ENCODE results near the gene SFTPD. TPM values are rescaled to one million over a fixed set of nuclear protein-coding genes. Genes with fewer than 3 reads are reported as not detected.
"Not testable (repeated sequence)": the region's sequence is repeated elsewhere in the genome, so short reads cannot be mapped to it uniquely, and the experiment has no call there.

Gene SFTPD
- total and polyA plus RNA-seq, 9 of the 15 experiments (the other 6 are each of a cell fraction or from before 2014, with no cell fraction given), result 0.20 TPM; not detected in 8

- H3K27ac ChIP-seq (ENCODE audit: extremely low read depth, low read depth, low read length); in situ Hi-C loops (cut with MboI); H3K79me2 ChIP-seq (ENCODE audit: control insufficient read depth, insufficient read depth, low read length); FAIRE-seq; H3K4me1 ChIP-seq (replicated peaks in 1 of 2; ENCODE audit: control insufficient read depth in 2 of 2, insufficient read depth in 2 of 2, low read length in 2 of 2); H3K27me3 ChIP-seq (ENCODE audit: control insufficient read depth in 2 of 2, insufficient read depth in 2 of 2, low read length in 2 of 2); intact Hi-C loops (cut with micrococcal nuclease); CTCF ChIA-PET (ENCODE audit: low intra/inter-chr PET ratio); H3K36me3 ChIP-seq (ENCODE audit: control insufficient read depth, insufficient read depth, low read length); DNase-seq (ENCODE audit: extremely low read depth in 1 of 4, low spot score in 3 of 4); H3K4me3 ChIP-seq; BruUV-seq (replicated peaks); H3K9me1 ChIP-seq (ENCODE audit: control insufficient read depth, insufficient read depth, low read length); POLR2A ChIA-PET; H3K9me3 ChIP-seq (replicated peaks; ENCODE audit: control insufficient read depth, insufficient read depth, low read depth, low read length); H2AFZ ChIP-seq (ENCODE audit: low read depth, low read length); H3K9ac ChIP-seq (ENCODE audit: insufficient read depth in 1 of 2, low read depth in 2 of 2, low read length in 2 of 2); ATAC-seq; H4K20me1 ChIP-seq (replicated peaks; ENCODE audit: control insufficient read depth, insufficient read depth, low read length); H3K4me2 ChIP-seq (ENCODE audit: insufficient read depth, low read length): not testable (repeated sequence)
- TF ChIP-seq ZNF507 (tag; conservative IDR thresholded peaks at IDR 0.05), result peak; percentile 93
- 0% methylated on average over 2 of the region's 2 CpGs for WGBS (ENCODE audit: insufficient coverage, low coverage, missing lambda C conversion rate)
Measured at GRCh38 chr10:79988199-79988598, 39.3 kb upstream of the SFTPD start.

DNA sequence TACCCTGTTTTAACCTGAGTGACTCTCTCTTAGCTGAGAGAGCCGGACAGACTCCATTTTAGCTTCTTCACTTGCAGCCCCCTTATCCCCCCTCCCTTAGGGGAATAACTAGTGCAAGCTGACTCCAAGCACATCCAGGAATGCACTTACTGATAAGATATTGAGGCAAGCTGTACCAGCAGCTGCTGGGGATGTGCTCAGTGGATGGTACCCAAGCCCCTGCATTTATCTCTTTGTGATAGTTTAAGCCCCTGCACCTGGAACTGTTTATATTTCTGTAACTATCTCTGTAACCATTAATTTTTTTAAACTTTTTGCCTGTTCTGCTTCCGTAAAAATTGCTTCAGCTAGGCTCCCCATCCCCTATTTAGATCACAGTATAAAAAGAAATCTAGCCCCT, 37.8 kb upstream of the SFTPD start:
- H3K9me3 ChIP-seq (replicated peaks; ENCODE audit: control insufficient read depth, insufficient read depth, low read depth, low read length); H3K4me2 ChIP-seq (ENCODE audit: insufficient read depth, low read length); BruUV-seq (replicated peaks); H3K9me1 ChIP-seq (ENCODE audit: control insufficient read depth, insufficient read depth, low read length); ATAC-seq; H3K36me3 ChIP-seq (ENCODE audit: control insufficient read depth, insufficient read depth, low read length); H3K4me1 ChIP-seq (replicated peaks in 1 of 2; ENCODE audit: control insufficient read depth in 2 of 2, insufficient read depth in 2 of 2, low read length in 2 of 2); H2AFZ ChIP-seq (ENCODE audit: low read depth, low read length); DNase-seq (ENCODE audit: extremely low read depth in 1 of 4, low spot score in 3 of 4); H3K9ac ChIP-seq (ENCODE audit: insufficient read depth in 1 of 2, low read depth in 2 of 2, low read length in 2 of 2); H4K20me1 ChIP-seq (replicated peaks; ENCODE audit: control insufficient read depth, insufficient read depth, low read length); CTCF ChIA-PET (ENCODE audit: low intra/inter-chr PET ratio); H3K4me3 ChIP-seq; intact Hi-C loops (cut with micrococcal nuclease); POLR2A ChIA-PET; in situ Hi-C loops (cut with MboI); H3K27ac ChIP-seq (ENCODE audit: extremely low read depth, low read depth, low read length); FAIRE-seq; H3K79me2 ChIP-seq (ENCODE audit: control insufficient read depth, insufficient read depth, low read length): not testable (repeated sequence)
- 0% methylated on average over 2 of the region's 2 CpGs for WGBS (ENCODE audit: insufficient coverage, low coverage, missing lambda C conversion rate)
- H3K27me3 ChIP-seq (ENCODE audit: control insufficient read depth in 2 of 2, insufficient read depth in 2 of 2, low read length in 2 of 2), result peaks cover 18 to 25% of the 10 kb centered on the region in 2 experiments
